Measurements from ENCODE around the gene DAND5. TPM values are rescaled to one million over a fixed set of nuclear protein-coding genes. Genes with fewer than 3 reads are reported as not detected.
A peak's percentile ranks its signal among the peaks of the same experiment; 100 is the strongest.

Gene DAND5
- total and polyA plus RNA-seq, 2 of the 13 experiments (the other 11 are each of a cell fraction or from before 2014, with no cell fraction given) = 0.04 TPM; not detected in 1

DNA sequence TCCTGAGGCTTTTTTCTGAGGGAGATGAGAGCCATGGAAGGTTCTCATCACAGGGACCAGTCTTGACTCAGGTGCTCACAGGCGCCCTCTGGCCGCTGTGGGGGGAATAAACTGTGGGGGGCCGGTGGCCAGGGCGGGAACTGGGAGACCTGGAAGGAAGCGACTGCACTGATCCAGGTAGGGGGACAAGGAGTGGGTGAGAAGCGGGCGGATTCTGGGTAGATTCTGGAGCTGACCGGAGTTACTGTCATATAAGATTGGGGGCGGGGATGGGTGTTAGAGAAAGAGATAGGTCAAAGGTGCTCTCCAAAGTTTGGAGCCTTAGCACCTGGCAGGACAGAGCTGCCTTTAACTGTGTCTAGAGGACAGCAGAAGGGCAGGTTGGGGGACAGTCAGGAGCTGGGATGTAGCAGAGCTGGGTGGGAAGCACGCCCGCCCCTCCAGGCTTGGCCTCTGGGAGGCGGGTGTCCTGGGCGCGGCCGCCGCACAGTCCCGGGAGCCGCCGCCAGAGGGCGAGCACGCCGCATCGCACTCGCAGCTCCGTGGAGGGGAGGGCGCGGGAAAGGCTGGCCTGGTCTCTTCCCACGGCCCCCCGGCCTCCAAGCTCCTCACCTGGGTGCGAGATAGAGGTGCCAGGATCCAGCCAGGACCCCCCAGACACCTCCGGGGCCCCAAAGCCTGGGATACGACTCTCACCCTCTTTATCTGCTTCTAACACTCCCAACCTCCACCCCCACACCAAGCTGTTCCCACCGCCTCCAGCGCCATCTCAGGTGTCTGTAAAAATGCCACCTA is 4.2 kb upstream of the DAND5 start (continued):
- TF ChIP-seq, protein P1, sequence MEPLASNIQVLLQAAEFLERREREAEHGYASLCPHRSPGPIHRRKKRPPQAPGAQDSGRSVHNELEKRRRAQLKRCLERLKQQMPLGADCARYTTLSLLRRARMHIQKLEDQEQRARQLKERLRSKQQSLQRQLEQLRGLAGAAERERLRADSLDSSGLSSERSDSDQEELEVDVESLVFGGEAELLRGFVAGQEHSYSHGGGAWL (CRISPR knock-in tag; IDR thresholded peaks at IDR 0.05) = 0 out of 2 replicates have a peak, but pooled peaks have one; percentile 23
- TF ChIP-seq, protein P2, sequence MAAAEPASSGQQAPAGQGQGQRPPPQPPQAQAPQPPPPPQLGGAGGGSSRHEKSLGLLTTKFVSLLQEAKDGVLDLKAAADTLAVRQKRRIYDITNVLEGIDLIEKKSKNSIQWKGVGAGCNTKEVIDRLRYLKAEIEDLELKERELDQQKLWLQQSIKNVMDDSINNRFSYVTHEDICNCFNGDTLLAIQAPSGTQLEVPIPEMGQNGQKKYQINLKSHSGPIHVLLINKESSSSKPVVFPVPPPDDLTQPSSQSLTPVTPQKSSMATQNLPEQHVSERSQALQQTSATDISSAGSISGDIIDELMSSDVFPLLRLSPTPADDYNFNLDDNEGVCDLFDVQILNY (CRISPR knock-in tag; conservative IDR thresholded peaks at IDR 0.05) = no peak; the same call in 1 of the 2 replicates
- TF ChIP-seq, protein P3, sequence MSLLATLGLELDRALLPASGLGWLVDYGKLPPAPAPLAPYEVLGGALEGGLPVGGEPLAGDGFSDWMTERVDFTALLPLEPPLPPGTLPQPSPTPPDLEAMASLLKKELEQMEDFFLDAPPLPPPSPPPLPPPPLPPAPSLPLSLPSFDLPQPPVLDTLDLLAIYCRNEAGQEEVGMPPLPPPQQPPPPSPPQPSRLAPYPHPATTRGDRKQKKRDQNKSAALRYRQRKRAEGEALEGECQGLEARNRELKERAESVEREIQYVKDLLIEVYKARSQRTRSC (CRISPR knock-in tag; IDR thresholded peaks at IDR 0.05; ENCODE audit: low read depth) = no peak
- TF ChIP-seq ZBTB3 (CRISPR knock-in tag; IDR thresholded peaks at IDR 0.05; ENCODE audit: borderline replicate concordance, low read depth) (no peak), PAF1 (CRISPR knock-in tag; IDR thresholded peaks at IDR 0.05) (no peak), ZNF709 (CRISPR knock-in tag; IDR thresholded peaks at IDR 0.05) (peak; percentile 43; the same call in 1 of the 2 replicates), ZNF782 (CRISPR knock-in tag; IDR thresholded peaks at IDR 0.05; ENCODE audit: borderline replicate concordance) (no peak; the same call in 1 of the 2 replicates), GATAD2A (CRISPR knock-in tag; IDR thresholded peaks at IDR 0.05) (0 out of 2 replicates have a peak, but pooled peaks have one; percentile 35), FOXK1 (CRISPR knock-in tag; IDR thresholded peaks at IDR 0.05; ENCODE audit: borderline replicate concordance, low read depth) (no peak), ZBTB1 (CRISPR knock-in tag; IDR thresholded peaks at IDR 0.05; ENCODE audit: borderline replicate concordance) (no peak)
- TF ChIP-seq, protein P4, sequence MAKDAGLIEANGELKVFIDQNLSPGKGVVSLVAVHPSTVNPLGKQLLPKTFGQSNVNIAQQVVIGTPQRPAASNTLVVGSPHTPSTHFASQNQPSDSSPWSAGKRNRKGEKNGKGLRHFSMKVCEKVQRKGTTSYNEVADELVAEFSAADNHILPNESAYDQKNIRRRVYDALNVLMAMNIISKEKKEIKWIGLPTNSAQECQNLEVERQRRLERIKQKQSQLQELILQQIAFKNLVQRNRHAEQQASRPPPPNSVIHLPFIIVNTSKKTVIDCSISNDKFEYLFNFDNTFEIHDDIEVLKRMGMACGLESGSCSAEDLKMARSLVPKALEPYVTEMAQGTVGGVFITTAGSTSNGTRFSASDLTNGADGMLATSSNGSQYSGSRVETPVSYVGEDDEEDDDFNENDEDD (CRISPR knock-in tag; IDR thresholded peaks at IDR 0.05; ENCODE audit: borderline replicate concordance) = peak; percentile 71; the same call in 1 of the 2 replicates
- TF ChIP-seq, protein P5, sequence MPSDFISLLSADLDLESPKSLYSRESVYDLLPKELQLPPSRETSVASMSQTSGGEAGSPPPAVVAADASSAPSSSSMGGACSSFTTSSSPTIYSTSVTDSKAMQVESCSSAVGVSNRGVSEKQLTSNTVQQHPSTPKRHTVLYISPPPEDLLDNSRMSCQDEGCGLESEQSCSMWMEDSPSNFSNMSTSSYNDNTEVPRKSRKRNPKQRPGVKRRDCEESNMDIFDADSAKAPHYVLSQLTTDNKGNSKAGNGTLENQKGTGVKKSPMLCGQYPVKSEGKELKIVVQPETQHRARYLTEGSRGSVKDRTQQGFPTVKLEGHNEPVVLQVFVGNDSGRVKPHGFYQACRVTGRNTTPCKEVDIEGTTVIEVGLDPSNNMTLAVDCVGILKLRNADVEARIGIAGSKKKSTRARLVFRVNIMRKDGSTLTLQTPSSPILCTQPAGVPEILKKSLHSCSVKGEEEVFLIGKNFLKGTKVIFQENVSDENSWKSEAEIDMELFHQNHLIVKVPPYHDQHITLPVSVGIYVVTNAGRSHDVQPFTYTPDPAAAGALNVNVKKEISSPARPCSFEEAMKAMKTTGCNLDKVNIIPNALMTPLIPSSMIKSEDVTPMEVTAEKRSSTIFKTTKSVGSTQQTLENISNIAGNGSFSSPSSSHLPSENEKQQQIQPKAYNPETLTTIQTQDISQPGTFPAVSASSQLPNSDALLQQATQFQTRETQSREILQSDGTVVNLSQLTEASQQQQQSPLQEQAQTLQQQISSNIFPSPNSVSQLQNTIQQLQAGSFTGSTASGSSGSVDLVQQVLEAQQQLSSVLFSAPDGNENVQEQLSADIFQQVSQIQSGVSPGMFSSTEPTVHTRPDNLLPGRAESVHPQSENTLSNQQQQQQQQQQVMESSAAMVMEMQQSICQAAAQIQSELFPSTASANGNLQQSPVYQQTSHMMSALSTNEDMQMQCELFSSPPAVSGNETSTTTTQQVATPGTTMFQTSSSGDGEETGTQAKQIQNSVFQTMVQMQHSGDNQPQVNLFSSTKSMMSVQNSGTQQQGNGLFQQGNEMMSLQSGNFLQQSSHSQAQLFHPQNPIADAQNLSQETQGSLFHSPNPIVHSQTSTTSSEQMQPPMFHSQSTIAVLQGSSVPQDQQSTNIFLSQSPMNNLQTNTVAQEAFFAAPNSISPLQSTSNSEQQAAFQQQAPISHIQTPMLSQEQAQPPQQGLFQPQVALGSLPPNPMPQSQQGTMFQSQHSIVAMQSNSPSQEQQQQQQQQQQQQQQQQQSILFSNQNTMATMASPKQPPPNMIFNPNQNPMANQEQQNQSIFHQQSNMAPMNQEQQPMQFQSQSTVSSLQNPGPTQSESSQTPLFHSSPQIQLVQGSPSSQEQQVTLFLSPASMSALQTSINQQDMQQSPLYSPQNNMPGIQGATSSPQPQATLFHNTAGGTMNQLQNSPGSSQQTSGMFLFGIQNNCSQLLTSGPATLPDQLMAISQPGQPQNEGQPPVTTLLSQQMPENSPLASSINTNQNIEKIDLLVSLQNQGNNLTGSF (CRISPR knock-in tag; IDR thresholded peaks at IDR 0.05) = 0 out of 2 replicates have a peak, but pooled peaks have one; percentile 33
- TF ChIP-seq, protein P6, sequence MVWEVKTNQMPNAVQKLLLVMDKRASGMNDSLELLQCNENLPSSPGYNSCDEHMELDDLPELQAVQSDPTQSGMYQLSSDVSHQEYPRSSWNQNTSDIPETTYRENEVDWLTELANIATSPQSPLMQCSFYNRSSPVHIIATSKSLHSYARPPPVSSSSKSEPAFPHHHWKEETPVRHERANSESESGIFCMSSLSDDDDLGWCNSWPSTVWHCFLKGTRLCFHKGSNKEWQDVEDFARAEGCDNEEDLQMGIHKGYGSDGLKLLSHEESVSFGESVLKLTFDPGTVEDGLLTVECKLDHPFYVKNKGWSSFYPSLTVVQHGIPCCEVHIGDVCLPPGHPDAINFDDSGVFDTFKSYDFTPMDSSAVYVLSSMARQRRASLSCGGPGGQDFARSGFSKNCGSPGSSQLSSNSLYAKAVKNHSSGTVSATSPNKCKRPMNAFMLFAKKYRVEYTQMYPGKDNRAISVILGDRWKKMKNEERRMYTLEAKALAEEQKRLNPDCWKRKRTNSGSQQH (CRISPR knock-in tag; IDR thresholded peaks at IDR 0.05; ENCODE audit: low read depth) = 0 out of 2 replicates have a peak, but pooled peaks have one; percentile 29
- TF ChIP-seq, protein P7, sequence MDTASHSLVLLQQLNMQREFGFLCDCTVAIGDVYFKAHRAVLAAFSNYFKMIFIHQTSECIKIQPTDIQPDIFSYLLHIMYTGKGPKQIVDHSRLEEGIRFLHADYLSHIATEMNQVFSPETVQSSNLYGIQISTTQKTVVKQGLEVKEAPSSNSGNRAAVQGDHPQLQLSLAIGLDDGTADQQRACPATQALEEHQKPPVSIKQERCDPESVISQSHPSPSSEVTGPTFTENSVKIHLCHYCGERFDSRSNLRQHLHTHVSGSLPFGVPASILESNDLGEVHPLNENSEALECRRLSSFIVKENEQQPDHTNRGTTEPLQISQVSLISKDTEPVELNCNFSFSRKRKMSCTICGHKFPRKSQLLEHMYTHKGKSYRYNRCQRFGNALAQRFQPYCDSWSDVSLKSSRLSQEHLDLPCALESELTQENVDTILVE (CRISPR knock-in tag; IDR thresholded peaks at IDR 0.05) = peak; percentile 11; the same call in 1 of the 2 replicates
- TF ChIP-seq, protein P8, sequence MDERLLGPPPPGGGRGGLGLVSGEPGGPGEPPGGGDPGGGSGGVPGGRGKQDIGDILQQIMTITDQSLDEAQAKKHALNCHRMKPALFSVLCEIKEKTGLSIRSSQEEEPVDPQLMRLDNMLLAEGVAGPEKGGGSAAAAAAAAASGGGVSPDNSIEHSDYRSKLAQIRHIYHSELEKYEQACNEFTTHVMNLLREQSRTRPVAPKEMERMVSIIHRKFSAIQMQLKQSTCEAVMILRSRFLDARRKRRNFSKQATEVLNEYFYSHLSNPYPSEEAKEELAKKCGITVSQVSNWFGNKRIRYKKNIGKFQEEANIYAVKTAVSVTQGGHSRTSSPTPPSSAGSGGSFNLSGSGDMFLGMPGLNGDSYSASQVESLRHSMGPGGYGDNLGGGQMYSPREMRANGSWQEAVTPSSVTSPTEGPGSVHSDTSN (CRISPR knock-in tag; IDR thresholded peaks at IDR 0.05) = no peak

All from HepG2 (cell line).